ENCODE measurements around the gene MIA. TPM values are rescaled to one million over a fixed set of nuclear protein-coding genes. Genes with fewer than 3 reads are reported as not detected.
"Not testable (repeated sequence)": the region's sequence is repeated elsewhere in the genome, so short reads cannot be mapped to it uniquely, and the experiment has no call there.

The MIA gene
- total and polyA plus RNA-seq, 9 of the 15 experiments (the other 6 are each of a cell fraction or from before 2014, with no cell fraction given) = 0.21 TPM; not detected in 8

DNA sequence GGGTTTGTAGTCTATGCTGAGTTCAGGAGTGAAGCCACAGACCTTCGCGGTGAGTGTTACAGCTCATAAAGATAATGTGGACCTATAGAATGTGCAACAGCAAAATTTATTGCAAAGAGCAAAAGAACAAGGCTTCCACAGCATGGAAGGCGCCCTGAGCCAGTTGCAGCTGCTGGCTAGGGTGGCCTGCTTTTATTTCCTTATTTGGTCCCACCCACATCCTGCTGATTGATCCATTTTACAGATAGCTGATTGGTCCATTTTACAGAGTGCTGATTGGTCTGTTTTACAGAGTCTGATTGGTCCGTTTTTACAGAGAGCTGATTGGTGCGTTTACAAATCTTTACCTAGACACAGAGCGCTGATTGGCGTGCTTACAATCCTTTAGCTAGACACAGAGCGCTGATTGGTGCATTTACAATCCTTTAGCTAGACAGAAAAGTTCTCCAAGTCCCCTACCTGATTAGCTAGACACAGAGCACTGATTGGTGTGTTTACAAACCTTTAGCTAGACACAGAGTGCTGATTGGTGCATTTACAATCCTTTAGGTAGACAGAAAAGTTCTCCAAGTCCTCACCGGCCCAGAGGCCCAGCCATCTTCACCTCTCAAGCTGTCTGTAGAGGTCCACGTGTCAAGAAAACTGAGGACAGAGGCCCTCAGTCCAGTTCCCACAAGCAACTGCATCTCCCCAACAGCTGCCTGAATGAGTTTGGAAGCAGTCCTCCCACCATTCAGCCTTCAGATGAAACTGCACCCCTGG is 4.0 kb upstream of the MIA start:
- H3K9me1 ChIP-seq (ENCODE audit: control insufficient read depth, insufficient read depth, low read length); CTCF ChIA-PET (ENCODE audit: low intra/inter-chr PET ratio); H3K4me1 ChIP-seq (replicated peaks in 1 of 2; ENCODE audit: control insufficient read depth in 2 of 2, insufficient read depth in 2 of 2, low read length in 2 of 2); H2AFZ ChIP-seq (ENCODE audit: low read depth, low read length); H3K9me3 ChIP-seq (replicated peaks; ENCODE audit: control insufficient read depth, insufficient read depth, low read depth, low read length); FAIRE-seq; H3K9ac ChIP-seq (ENCODE audit: insufficient read depth in 1 of 2, low read depth in 2 of 2, low read length in 2 of 2); BruUV-seq (replicated peaks); H3K4me3 ChIP-seq; H3K36me3 ChIP-seq (ENCODE audit: control insufficient read depth, insufficient read depth, low read length); in situ Hi-C loops (cut with MboI); H3K79me2 ChIP-seq (ENCODE audit: control insufficient read depth, insufficient read depth, low read length); H4K20me1 ChIP-seq (replicated peaks; ENCODE audit: control insufficient read depth, insufficient read depth, low read length); H3K4me2 ChIP-seq (ENCODE audit: insufficient read depth, low read length); H3K27me3 ChIP-seq (ENCODE audit: control insufficient read depth in 2 of 2, insufficient read depth in 2 of 2, low read length in 2 of 2); intact Hi-C loops (cut with micrococcal nuclease); TF ChIP-seq PBX2 (CRISPR knock-in tag; IDR thresholded peaks at IDR 0.05; ENCODE audit: low read depth): not testable (repeated sequence)
- WGBS (ENCODE audit: insufficient coverage, low coverage, missing lambda C conversion rate) = 79% methylated on average over 10 of the region's 10 CpGs
- POLR2A ChIA-PET = interaction anchor here (0.6 to 2.0 kb wide), 6 partner anchors 11 to 37 kb away, joined by 3 to 8 read pairs (median 6); partner anchors contain the start of genes ACTMAP and SNRPA
- peak overlapping the region; percentile 39; the same call in 1 of the 3 replicates for H3K27ac ChIP-seq (ENCODE audit: extremely low read depth, low read depth, low read length)
- TF ChIP-seq C11orf30 (IDR thresholded peaks at IDR 0.05; ENCODE audit: low read depth) (peak; percentile 58; the same call in 1 of the 2 replicates), NFYB (IDR thresholded peaks at IDR 0.05; ENCODE audit: extremely low read depth, insufficient read length) (peak; percentile 78), MEIS2 (IDR thresholded peaks at IDR 0.05; ENCODE audit: partially characterized antibody) (peak; percentile 31), PBX2 (tag; conservative IDR thresholded peaks at IDR 0.05; ENCODE audit: low read depth) (0 out of 2 replicates have a peak, but pooled peaks have one; percentile 43), CC2D1A (IDR thresholded peaks at IDR 0.05) (0 out of 2 replicates have a peak, but pooled peaks have one; percentile 24), SRF (CRISPR knock-in tag; IDR thresholded peaks at IDR 0.05) (peak in 1 of 2 experiments; percentile 68; a peak in 1 of 4 replicates), ZNF263 (CRISPR knock-in tag; IDR thresholded peaks at IDR 0.05; ENCODE audit: borderline replicate concordance) (peak; percentile 38; the same call in 1 of the 2 replicates), MBD2 (IDR thresholded peaks at IDR 0.05; ENCODE audit: borderline replicate concordance, low read depth) (0 out of 2 replicates have a peak, but pooled peaks have one; percentile 28), ZNF316 (IDR thresholded peaks at IDR 0.05) (peak; percentile 84), FOS (IDR thresholded peaks at IDR 0.05; ENCODE audit: extremely low read depth, insufficient read length) (peak; percentile 50), ASH1L (IDR thresholded peaks at IDR 0.05; ENCODE audit: borderline replicate concordance, low read depth, partially characterized antibody) (peak; percentile 73), KDM5B (IDR thresholded peaks at IDR 0.05; ENCODE audit: insufficient replicate concordance, low read depth, low read length) (peak; percentile 33)
- TF ChIP-seq, protein P1, sequence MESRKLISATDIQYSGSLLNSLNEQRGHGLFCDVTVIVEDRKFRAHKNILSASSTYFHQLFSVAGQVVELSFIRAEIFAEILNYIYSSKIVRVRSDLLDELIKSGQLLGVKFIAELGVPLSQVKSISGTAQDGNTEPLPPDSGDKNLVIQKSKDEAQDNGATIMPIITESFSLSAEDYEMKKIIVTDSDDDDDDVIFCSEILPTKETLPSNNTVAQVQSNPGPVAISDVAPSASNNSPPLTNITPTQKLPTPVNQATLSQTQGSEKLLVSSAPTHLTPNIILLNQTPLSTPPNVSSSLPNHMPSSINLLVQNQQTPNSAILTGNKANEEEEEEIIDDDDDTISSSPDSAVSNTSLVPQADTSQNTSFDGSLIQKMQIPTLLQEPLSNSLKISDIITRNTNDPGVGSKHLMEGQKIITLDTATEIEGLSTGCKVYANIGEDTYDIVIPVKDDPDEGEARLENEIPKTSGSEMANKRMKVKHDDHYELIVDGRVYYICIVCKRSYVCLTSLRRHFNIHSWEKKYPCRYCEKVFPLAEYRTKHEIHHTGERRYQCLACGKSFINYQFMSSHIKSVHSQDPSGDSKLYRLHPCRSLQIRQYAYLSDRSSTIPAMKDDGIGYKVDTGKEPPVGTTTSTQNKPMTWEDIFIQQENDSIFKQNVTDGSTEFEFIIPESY (CRISPR knock-in tag; IDR thresholded peaks at IDR 0.05) = peak; percentile 55; the same call in 1 of the 2 replicates
- TF ChIP-seq, protein P2, sequence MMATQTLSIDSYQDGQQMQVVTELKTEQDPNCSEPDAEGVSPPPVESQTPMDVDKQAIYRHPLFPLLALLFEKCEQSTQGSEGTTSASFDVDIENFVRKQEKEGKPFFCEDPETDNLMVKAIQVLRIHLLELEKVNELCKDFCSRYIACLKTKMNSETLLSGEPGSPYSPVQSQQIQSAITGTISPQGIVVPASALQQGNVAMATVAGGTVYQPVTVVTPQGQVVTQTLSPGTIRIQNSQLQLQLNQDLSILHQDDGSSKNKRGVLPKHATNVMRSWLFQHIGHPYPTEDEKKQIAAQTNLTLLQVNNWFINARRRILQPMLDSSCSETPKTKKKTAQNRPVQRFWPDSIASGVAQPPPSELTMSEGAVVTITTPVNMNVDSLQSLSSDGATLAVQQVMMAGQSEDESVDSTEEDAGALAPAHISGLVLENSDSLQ (IDR thresholded peaks at IDR 0.05) = peak; percentile 90
- DNase-seq (ENCODE audit: extremely low read depth in 1 of 4, low spot score in 3 of 4) (peak in 1 of 4 experiments; percentile 35), ATAC-seq (peak; percentile 42; the same call in 2 of the 3 replicates)

All from K562 (cell line).